Measurements from ENCODE around the gene SOX21.

SOX21 gene

GRCh38 chr13:94712287-94712811, at the start of gene SOX21:
Gene SOX21, minus strand, starts transcription at chr13:94712545. Its CDS starts 496 bp downstream, at chr13:94712049.
- no peak for TF ChIP-seq CTCF (IDR thresholded peaks at IDR 0.05; ENCODE audit: extremely low read depth, missing control alignments)
- peak; percentile 49 for DNase-seq (ENCODE audit: low spot score)

- TF ChIP-seq CTCF (IDR thresholded peaks at IDR 0.05; ENCODE audit: extremely low read depth, missing control alignments): no peak
- no peak for DNase-seq (ENCODE audit: low spot score)
Observed at GRCh38 chr13:94761407-94761806, 49.1 kb upstream of the SOX21 start.

GRCh38 chr13:94759120-94759728, 46.9 kb upstream of the SOX21 start:
- no peak for DNase-seq (ENCODE audit: low spot score)
- TF ChIP-seq CTCF (IDR thresholded peaks at IDR 0.05; ENCODE audit: extremely low read depth, missing control alignments): no peak

- no peak for TF ChIP-seq CTCF (IDR thresholded peaks at IDR 0.05; ENCODE audit: extremely low read depth, missing control alignments)
- no peak for DNase-seq (ENCODE audit: low spot score)
Observed at GRCh38 chr13:94758436-94758960, 46.2 kb upstream of the SOX21 start.

- no peak for DNase-seq (ENCODE audit: low spot score)
Observed at GRCh38 chr13:94753327-94753726, 41.0 kb upstream of the SOX21 start.

GRCh38 chr13:94749162-94749561, 36.8 kb upstream of the SOX21 start:
- no peak for TF ChIP-seq CTCF (IDR thresholded peaks at IDR 0.05; ENCODE audit: extremely low read depth, missing control alignments)
- no peak for DNase-seq (ENCODE audit: low spot score)

More at GRCh38 chr13:94753327-94753726, 41.0 kb upstream of the SOX21 start:
- TF ChIP-seq CTCF (IDR thresholded peaks at IDR 0.05; ENCODE audit: extremely low read depth, missing control alignments): no peak

GRCh38 chr13:94739235-94739634, 26.9 kb upstream of the SOX21 start:
- DNase-seq (ENCODE audit: low spot score): no peak
- no peak for TF ChIP-seq CTCF (IDR thresholded peaks at IDR 0.05; ENCODE audit: extremely low read depth, missing control alignments)

All from GM20000 (cell line).